GM12872 (cell line): ENCODE data around the gene GOLGA8R.
"Not testable (repeated sequence)": the region's sequence is repeated elsewhere in the genome, so short reads cannot be mapped to it uniquely, and the experiment has no call there.

Experiments used
- CTCF ChIP-seq: IDR thresholded peaks from 3 replicates; pipeline ENCODE4 v1.5.1; 2011; ENCODE audit warnings: low read depth, mild to moderate bottlenecking, low read length, moderate library complexity; ENCODE audit not compliant: insufficient read depth

GOLGA8R gene

GRCh38 chr15:30414160-30414559 is at the start of gene GOLGA8R:
GOLGA8R (minus strand) TSS chr15:30414260; CDS start chr15:30414162, 98 bp downstream.
- TF ChIP-seq CTCF, result not testable (repeated sequence)

- not testable (repeated sequence) for TF ChIP-seq CTCF
Measured at GRCh38 chr15:30392766-30393663, 21.0 kb downstream of the GOLGA8R start, which contains the start of gene CHRFAM7A. CHRFAM7A (minus strand) TSS chr15:30393540; CDS start chr15:30383351, 10,189 bp downstream.
